Measurements from ENCODE around the gene KDM5B.

The KDM5B gene

DNA sequence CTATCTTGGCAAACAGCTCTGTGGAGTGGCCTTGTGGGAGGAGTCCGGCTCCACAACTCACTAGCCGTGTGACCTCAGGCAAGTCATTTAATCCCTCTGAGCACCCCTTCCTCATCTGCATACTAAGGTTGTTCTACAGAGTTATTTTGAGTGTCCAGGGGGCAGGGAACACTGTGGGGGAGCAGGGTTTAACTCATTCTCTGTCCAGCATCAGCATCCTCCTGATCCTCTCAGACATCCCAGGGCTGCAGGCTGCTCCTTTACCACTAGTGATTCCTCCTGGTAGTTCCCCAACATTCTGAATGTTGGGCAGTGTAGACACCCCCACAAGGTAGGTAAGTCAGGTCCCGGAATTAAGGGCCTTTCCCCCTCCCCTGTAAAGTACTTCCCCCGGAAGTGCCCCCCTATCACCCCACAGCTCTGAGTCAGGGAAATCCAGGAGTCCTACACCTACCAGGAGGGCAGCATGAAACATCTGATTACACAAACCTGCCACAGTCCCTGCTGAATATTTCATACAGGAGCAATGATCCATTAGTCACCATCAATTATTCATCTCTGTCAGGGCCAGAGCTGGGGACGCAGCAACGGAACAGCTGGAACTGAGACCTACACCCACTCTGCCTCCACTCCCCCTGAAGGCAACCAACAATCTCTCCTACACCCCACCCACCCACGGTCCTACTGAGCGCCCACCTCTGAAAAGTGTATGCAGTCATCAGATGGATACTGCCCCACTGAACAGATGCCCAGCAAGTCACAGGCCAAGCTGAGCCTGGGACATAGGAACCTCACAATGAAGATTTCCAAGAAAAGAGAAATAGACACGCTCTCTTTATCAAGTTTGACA lies 118.5 kb downstream of the KDM5B start:
- Histone ChIP-seq H3K27ac (ENCODE audit: low read length) (no peak overlapping the region), H3K9me3 (ENCODE audit: control insufficient read depth, low read depth, low read length) (no peaks in the 10 kb centered on the region), H3K9ac (ENCODE audit: low read length) (no peak overlapping the region), H3K27me3 (ENCODE audit: control insufficient read depth, insufficient read depth, low read length) (no peaks in the 10 kb centered on the region), H3K4me3 (ENCODE audit: low read length) (no peak overlapping the region), H3K4me1 (ENCODE audit: control insufficient read depth, low read depth, low read length) (peaks cover 3% of the 10 kb centered on the region), H3K36me3 (ENCODE audit: control insufficient read depth, low read depth, low read length) (no peaks in the 10 kb centered on the region)

DNA sequence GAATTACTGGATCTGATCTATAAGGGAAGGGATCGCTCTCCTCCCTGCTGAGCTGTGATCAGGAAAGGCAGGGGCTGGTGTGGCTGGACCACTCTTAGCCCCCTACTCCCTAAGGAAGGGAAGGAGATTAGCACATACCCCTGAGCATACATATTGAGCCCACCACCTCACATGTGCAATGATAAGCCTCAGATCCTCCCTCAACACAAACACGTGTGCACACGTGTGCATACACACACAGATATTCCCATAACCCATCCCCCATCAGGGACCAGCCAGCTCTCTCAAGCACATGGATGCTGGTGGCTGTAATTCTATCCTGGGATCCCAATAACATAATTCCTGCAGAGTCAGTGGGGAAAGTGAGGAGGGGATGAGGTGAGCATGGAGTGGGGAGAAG lies 119.1 kb downstream of the KDM5B start:
- Histone ChIP-seq H3K4me3 (ENCODE audit: low read length) (no peak overlapping the region), H3K9ac (ENCODE audit: low read length) (no peak overlapping the region), H3K27me3 (ENCODE audit: control insufficient read depth, insufficient read depth, low read length) (no peaks in the 10 kb centered on the region), H3K4me1 (ENCODE audit: control insufficient read depth, low read depth, low read length) (peaks cover 3% of the 10 kb centered on the region), H3K9me3 (ENCODE audit: control insufficient read depth, low read depth, low read length) (no peaks in the 10 kb centered on the region), H3K27ac (ENCODE audit: low read length) (no peak overlapping the region), H3K36me3 (ENCODE audit: control insufficient read depth, low read depth, low read length) (no peaks in the 10 kb centered on the region)

DNA sequence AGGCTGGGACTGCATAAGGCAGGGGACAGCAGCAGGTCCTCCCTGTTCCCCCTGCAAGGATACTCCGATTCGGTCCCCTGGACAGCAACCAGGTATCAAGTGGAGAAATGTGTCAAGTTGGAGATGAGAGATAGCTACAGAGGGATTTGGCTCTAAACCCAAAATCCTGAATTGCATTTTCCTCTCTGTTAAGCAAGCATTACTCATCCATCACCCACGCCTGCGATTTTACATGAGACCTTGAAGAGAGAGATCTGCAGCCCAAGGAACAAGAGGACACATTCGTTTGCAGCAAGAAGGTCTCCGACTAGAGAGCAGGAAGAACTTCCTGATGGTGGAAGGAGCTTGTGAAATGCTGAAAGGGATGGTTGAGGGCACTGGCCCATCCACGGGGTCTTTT lies 119.8 kb downstream of the KDM5B start:
- H3K9ac ChIP-seq (ENCODE audit: low read length) = no peak overlapping the region
- H3K27me3 ChIP-seq (ENCODE audit: control insufficient read depth, insufficient read depth, low read length) = no peaks in the 10 kb centered on the region
- H3K9me3 ChIP-seq (ENCODE audit: control insufficient read depth, low read depth, low read length) = no peaks in the 10 kb centered on the region
- no peak overlapping the region for H3K4me3 ChIP-seq (ENCODE audit: low read length)
- H3K27ac ChIP-seq (ENCODE audit: low read length) = no peak overlapping the region
- peaks cover 3% of the 10 kb centered on the region for H3K4me1 ChIP-seq (ENCODE audit: control insufficient read depth, low read depth, low read length)
- no peaks in the 10 kb centered on the region for H3K36me3 ChIP-seq (ENCODE audit: control insufficient read depth, low read depth, low read length)

DNA sequence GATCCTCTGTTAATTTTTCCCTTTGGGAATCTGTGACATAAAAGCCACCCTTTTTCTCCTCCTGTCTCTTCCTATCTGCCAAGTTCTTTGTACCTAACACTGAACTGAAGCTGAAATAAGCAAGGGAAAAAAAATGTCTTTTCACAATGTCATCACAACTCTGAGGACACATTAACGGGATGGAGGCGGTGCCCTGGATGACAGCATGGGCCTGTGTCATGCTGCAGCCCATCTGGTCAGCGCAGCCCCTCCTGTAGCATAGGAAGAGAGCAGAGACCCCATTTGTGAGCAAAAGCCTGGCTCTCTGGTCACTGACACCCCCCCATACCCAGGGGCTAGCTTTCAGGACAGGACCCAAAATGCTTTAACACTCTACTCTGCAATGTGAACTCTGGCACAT lies 120.4 kb downstream of the KDM5B start:
- H3K4me1 ChIP-seq (ENCODE audit: control insufficient read depth, low read depth, low read length) = peaks cover 3% of the 10 kb centered on the region
- no peak overlapping the region for H3K9ac ChIP-seq (ENCODE audit: low read length)
- no peaks in the 10 kb centered on the region for H3K36me3 ChIP-seq (ENCODE audit: control insufficient read depth, low read depth, low read length)
- no peak overlapping the region for H3K4me3 ChIP-seq (ENCODE audit: low read length)
- no peaks in the 10 kb centered on the region for H3K27me3 ChIP-seq (ENCODE audit: control insufficient read depth, insufficient read depth, low read length)
- no peaks in the 10 kb centered on the region for H3K9me3 ChIP-seq (ENCODE audit: control insufficient read depth, low read depth, low read length)
- no peak overlapping the region for H3K27ac ChIP-seq (ENCODE audit: low read length)

DNA sequence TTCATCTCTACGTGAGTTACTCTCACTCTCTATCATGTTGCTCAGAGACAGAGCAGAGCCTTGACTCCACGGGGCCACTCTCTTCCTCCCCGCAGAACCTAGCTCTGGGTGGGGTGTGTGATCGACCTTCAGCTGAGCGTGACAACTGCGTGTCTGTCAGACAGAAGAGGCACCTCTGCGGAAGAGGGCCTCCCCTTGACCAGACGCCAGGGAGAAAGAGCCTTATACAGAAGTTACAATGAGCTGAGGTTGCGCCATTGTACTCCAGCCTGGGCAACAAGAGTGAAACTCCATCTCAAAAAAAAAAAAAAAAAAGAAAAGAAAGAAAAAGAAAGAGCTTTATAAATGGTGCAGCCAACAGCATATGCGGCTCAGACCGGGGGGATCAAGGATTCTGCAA lies 120.9 kb downstream of the KDM5B start:
- no peak overlapping the region for H3K9ac ChIP-seq (ENCODE audit: low read length)
- H3K27me3 ChIP-seq (ENCODE audit: control insufficient read depth, insufficient read depth, low read length) = no peaks in the 10 kb centered on the region
- H3K27ac ChIP-seq (ENCODE audit: low read length) = no peak overlapping the region
- no peak overlapping the region for H3K4me3 ChIP-seq (ENCODE audit: low read length)
- no peaks in the 10 kb centered on the region for H3K9me3 ChIP-seq (ENCODE audit: control insufficient read depth, low read depth, low read length)
- peaks cover 3% of the 10 kb centered on the region for H3K4me1 ChIP-seq (ENCODE audit: control insufficient read depth, low read depth, low read length)
- H3K36me3 ChIP-seq (ENCODE audit: control insufficient read depth, low read depth, low read length) = no peaks in the 10 kb centered on the region

DNA sequence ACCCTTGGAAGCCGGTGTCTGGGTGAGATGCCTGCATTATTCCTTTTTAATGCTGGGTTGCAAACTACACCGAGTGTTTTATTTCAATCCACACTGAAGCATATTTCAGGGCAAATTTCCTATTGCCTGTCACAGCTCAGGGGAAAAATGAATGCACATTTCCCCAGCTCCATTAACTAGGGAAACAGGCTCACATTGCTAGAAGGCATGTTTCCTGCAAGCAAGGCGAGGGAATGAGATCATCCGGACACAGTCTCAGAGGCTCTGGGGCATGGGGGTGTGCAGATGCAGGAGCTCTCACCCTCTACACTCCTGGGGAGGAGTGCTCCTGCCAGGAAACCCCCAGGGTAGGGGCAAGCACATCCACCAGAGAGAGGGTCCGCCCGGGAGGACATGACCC lies 122.6 kb downstream of the KDM5B start:
- Histone ChIP-seq H3K36me3 (ENCODE audit: control insufficient read depth, low read depth, low read length) (no peaks in the 10 kb centered on the region), H3K27me3 (ENCODE audit: control insufficient read depth, insufficient read depth, low read length) (no peaks in the 10 kb centered on the region), H3K4me3 (ENCODE audit: low read length) (no peak overlapping the region), H3K9me3 (ENCODE audit: control insufficient read depth, low read depth, low read length) (no peaks in the 10 kb centered on the region), H3K27ac (ENCODE audit: low read length) (no peak overlapping the region), H3K4me1 (ENCODE audit: control insufficient read depth, low read depth, low read length) (peaks cover 10% of the 10 kb centered on the region), H3K9ac (ENCODE audit: low read length) (no peak overlapping the region)

DNA sequence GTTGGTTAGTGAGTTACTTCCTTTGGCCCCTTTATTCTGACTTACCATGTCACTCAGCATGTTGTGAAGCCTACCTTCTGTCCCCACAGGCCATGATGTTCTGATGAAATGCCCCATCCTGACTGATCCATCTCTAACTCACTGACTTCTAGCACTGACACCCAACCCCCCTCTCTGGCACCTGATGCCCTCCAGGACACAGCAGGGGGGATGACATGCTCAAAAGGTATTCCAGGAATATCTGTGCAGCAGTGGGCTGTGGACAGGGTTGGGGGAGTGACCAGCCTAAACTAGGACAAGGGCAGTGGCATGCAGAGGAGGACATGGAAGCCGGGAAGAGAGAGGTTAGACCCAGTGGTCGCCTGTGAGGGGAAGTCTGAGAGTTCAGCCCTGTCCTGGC lies 123.5 kb downstream of the KDM5B start:
- no peak overlapping the region for H3K9ac ChIP-seq (ENCODE audit: low read length)
- H3K9me3 ChIP-seq (ENCODE audit: control insufficient read depth, low read depth, low read length) = no peaks in the 10 kb centered on the region
- no peak overlapping the region for H3K4me3 ChIP-seq (ENCODE audit: low read length)
- peaks cover 16% of the 10 kb centered on the region for H3K4me1 ChIP-seq (ENCODE audit: control insufficient read depth, low read depth, low read length)
- H3K27me3 ChIP-seq (ENCODE audit: control insufficient read depth, insufficient read depth, low read length) = no peaks in the 10 kb centered on the region
- H3K36me3 ChIP-seq (ENCODE audit: control insufficient read depth, low read depth, low read length) = no peaks in the 10 kb centered on the region
- no peak overlapping the region for H3K27ac ChIP-seq (ENCODE audit: low read length)

DNA sequence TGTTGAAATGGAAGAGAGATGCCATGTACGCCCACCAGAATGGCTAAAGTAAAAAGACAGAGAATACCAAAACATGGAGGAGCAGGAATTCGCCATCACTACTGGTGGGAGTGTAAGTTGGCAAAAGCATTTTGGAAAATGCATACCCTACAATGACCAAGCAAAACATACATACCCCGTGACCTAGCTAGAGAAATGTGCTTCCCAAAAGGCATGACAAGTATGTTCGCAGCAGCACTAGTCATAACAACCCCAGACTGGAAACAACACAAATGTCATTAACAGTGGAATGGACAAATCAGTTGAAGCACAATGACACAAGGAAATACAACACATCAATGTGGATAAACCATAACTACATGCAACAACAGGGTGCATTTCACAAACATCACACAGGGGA lies 125.2 kb downstream of the KDM5B start:
- H3K27me3 ChIP-seq (ENCODE audit: control insufficient read depth, insufficient read depth, low read length) = no peaks in the 10 kb centered on the region
- no peaks in the 10 kb centered on the region for H3K36me3 ChIP-seq (ENCODE audit: control insufficient read depth, low read depth, low read length)
- H3K9ac ChIP-seq (ENCODE audit: low read length) = no peak overlapping the region
- H3K27ac ChIP-seq (ENCODE audit: low read length) = no peak overlapping the region
- peaks cover 14% of the 10 kb centered on the region for H3K4me1 ChIP-seq (ENCODE audit: control insufficient read depth, low read depth, low read length)
- no peaks in the 10 kb centered on the region for H3K9me3 ChIP-seq (ENCODE audit: control insufficient read depth, low read depth, low read length)
- H3K4me3 ChIP-seq (ENCODE audit: low read length) = no peak overlapping the region

DNA sequence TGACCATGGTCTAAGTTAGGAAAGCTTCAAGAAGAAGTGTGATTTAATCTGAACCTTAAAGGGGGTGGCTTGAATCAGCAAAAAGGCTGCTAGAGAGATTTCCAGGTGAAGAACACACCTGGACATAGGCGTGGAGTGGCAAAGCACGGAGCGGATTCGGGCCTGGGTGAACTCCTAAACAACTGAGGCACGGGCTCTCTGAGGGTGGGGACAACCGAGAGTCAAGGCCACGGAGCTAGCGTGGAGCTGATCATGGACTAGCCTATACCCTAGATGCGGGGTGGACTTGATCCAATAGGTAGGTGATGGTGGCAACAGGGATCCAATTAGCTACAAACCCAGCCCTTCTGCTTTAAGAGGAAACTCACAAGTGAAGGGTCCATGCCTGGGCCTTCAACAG lies 125.7 kb downstream of the KDM5B start:
- no peaks in the 10 kb centered on the region for H3K9me3 ChIP-seq (ENCODE audit: control insufficient read depth, low read depth, low read length)
- no peaks in the 10 kb centered on the region for H3K36me3 ChIP-seq (ENCODE audit: control insufficient read depth, low read depth, low read length)
- no peak overlapping the region for H3K4me3 ChIP-seq (ENCODE audit: low read length)
- H3K9ac ChIP-seq (ENCODE audit: low read length) = no peak overlapping the region
- H3K4me1 ChIP-seq (ENCODE audit: control insufficient read depth, low read depth, low read length) = peaks cover 14% of the 10 kb centered on the region
- no peaks in the 10 kb centered on the region for H3K27me3 ChIP-seq (ENCODE audit: control insufficient read depth, insufficient read depth, low read length)
- H3K27ac ChIP-seq (ENCODE audit: low read length) = no peak overlapping the region

DNA sequence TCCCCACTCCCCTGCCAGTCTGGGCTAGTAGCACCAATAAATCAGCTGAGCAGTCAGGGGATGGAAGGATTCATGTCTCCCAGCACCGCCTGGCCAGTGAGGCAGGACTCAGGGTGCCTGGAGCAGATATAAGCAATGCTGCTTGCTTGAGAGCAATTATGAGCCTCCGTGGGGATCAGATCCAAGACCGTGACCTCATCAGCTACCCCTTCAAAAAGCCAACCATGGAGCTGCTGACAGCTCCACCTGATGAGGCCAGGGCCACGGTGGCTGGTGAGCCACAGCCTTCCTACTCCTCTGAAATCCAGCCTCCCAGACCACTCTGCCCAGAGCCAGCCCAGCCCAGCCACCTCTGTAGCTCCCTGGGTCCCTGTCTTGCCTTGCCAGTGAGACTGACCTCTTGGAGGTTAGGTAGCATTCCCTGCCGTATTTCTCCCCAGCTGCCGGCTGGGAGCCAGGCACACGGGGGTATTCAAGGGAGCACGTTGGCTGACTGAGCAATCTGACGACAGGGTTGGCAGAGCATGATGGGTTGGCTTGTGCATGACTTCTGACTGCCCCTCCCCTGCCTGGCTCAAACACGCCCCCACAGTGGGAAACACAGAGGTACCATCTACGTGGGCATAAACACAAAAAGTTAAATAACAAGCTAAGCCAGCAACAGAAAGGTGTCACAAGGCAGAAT lies 126.3 kb downstream of the KDM5B start:
- Histone ChIP-seq H3K27ac (ENCODE audit: low read length) (no peak overlapping the region), H3K27me3 (ENCODE audit: control insufficient read depth, insufficient read depth, low read length) (no peaks in the 10 kb centered on the region), H3K9ac (ENCODE audit: low read length) (no peak overlapping the region), H3K4me3 (ENCODE audit: low read length) (no peak overlapping the region), H3K36me3 (ENCODE audit: control insufficient read depth, low read depth, low read length) (no peaks in the 10 kb centered on the region), H3K4me1 (ENCODE audit: control insufficient read depth, low read depth, low read length) (peaks cover 14% of the 10 kb centered on the region), H3K9me3 (ENCODE audit: control insufficient read depth, low read depth, low read length) (no peaks in the 10 kb centered on the region)

DNA sequence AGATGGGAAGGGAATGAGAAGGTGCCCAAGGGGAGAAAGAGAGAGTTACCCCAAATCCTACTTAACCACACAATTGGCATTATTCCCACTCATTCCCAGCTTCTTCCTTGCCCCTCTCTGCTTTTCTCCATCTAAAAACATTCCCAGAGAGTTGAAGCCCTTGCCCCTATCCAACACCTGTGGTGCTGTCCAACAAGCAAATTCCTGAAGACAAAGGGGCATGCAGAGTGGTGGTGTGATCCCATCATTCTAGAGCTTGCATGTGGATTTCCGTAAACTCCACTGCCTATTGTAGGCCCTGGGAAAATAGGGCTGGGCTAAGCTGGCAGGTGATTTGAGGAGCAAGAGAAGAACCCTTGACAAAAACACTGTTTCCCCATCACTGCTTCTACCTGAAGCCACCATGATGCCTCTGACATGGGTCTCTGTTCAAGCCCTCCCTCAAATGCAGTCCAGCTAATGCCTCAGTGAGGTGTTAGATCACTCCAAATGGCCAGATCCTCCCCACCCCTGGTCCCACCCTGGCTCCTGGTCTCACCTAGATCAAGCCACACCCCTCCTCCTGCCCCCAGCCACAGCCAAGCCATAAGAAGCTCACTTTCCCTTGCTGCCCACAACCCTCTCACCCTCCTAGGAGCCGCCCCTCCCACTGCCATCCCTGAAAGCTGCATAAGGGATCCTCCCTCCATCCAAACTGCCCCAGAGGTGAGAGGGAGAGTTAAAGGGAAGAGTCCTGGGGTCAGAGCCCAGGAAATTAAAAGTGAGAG lies 127.5 kb downstream of the KDM5B start:
- Histone ChIP-seq H3K36me3 (ENCODE audit: control insufficient read depth, low read depth, low read length) (no peaks in the 10 kb centered on the region), H3K27ac (ENCODE audit: low read length) (no peak overlapping the region), H3K9ac (ENCODE audit: low read length) (no peak overlapping the region), H3K27me3 (ENCODE audit: control insufficient read depth, insufficient read depth, low read length) (no peaks in the 10 kb centered on the region), H3K9me3 (ENCODE audit: control insufficient read depth, low read depth, low read length) (no peaks in the 10 kb centered on the region), H3K4me1 (ENCODE audit: control insufficient read depth, low read depth, low read length) (peaks cover 14% of the 10 kb centered on the region), H3K4me3 (ENCODE audit: low read length) (no peak overlapping the region)

Measured in iPS-18a (cell line).